ENCODE measurements around the gene ADCY2.

DNA sequence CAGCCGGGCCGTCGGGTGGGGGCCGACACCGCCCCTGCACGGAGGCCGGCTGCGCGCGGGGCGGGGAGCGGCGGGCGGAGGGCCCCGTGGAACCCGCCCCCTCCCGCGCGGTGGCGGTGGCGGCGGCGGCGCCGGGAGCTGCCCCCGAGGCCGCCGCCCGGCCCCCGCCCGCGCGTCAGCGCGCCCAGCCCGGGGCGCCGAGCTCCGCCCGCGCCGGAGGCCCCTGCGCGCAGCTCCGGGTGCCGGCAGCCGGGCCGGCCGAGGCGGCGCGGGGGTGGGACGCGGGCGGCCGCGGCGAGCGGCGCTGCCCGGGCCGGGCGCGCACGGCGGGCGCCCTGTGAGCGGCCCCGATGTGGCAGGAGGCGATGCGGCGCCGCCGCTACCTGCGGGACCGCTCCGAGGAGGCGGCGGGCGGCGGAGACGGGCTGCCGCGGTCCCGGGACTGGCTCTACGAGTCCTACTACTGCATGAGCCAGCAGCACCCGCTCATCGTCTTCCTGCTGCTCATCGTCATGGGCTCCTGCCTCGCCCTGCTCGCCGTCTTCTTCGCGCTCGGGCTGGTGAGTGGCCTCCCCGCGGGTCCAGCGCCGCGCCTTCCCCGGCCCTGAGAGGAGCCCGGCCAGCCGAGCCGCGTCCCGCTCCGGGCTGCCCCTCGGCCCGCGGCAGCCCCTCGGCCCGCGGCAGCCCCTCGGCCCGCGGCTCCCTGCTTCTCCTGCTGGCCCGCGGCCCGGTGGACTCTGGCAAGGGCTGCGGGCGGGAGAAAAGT lies at the start of gene ADCY2:
- TF ChIP-seq POLR2A (IDR thresholded peaks at IDR 0.05) (no peak), EP300 (IDR thresholded peaks at IDR 0.05) (no peak), CTCF (IDR thresholded peaks at IDR 0.05) (no peak), POLR2AphosphoS5 (IDR thresholded peaks at IDR 0.05) (no peak)
